DOHH2 (cell line): Measurements from ENCODE around the gene DCTN2.

Experiments
- CTCF ChIP-seq: fragments of 200-600 bp; sonication (generic); IDR thresholded peaks from one replicate; pipeline ENCODE4 v1.5.1; 2014; ENCODE audit warnings: antibody characterized with exemption, mild to moderate bottlenecking, low read depth, low read length; ENCODE audit not compliant: poor library complexity, severe bottlenecking
- EZH2phosphoT487 ChIP-seq: fragments of 200-600 bp; sonication (generic); IDR thresholded peaks from 2 replicates; pipeline ENCODE4 v1.6.1; 2017; ENCODE audit warnings: borderline replicate concordance, mild to moderate bottlenecking, antibody characterized with exemption, low read length, moderate library complexity, mixed read lengths

GRCh38 chr12:57560516-57560915, 13.5 kb upstream of the DCTN2 start:
- no peak for TF ChIP-seq CTCF
- TF ChIP-seq EZH2phosphoT487 = no peak
